ENCODE measurements around the gene SMARCAD1. TPM values are rescaled to one million over a fixed set of nuclear protein-coding genes. Genes with fewer than 3 reads are reported as not detected.
"Not testable (repeated sequence)": the region's sequence is repeated elsewhere in the genome, so short reads cannot be mapped to it uniquely, and the experiment has no call there.

Gene SMARCAD1
- total RNA-seq, 1 donor from 2014 or later: 57.7 TPM

GRCh38 chr4:94304365-94304971, 96.8 kb downstream of the SMARCAD1 start:
- peak; percentile 14 for DNase-seq (ENCODE audit: low read depth, low spot score)
- TF ChIP-seq CTCF (conservative IDR thresholded peaks at IDR 0.05): peak; percentile 77
- Mint-ChIP-seq H3K4me1 (peaks cover 11% of the 10 kb centered on the region), H3K4me3 (no peak overlapping the region), H3K9me3 (no peaks in the 10 kb centered on the region), H3K36me3 (ENCODE audit: low read depth) (no peaks in the 10 kb centered on the region), H3K27me3 (ENCODE audit: low read depth) (no peaks in the 10 kb centered on the region), H3K27ac (ENCODE audit: unreplicated experiment) (no peak overlapping the region)

GRCh38 chr4:94305466-94306225, 98.0 kb downstream of the SMARCAD1 start:
- TF ChIP-seq CTCF (conservative IDR thresholded peaks at IDR 0.05): no peak
- no peaks in the 10 kb centered on the region for H3K27me3 Mint-ChIP-seq (ENCODE audit: low read depth)
- no peak overlapping the region for H3K27ac Mint-ChIP-seq (ENCODE audit: unreplicated experiment)
- H3K4me3 Mint-ChIP-seq: no peak overlapping the region
- H3K9me3 Mint-ChIP-seq: no peaks in the 10 kb centered on the region
- no peaks in the 10 kb centered on the region for H3K36me3 Mint-ChIP-seq (ENCODE audit: low read depth)
- DNase-seq (ENCODE audit: low read depth, low spot score): no peak
- H3K4me1 Mint-ChIP-seq: peaks cover 11% of the 10 kb centered on the region

- H3K4me1 Mint-ChIP-seq: peaks cover 11% of the 10 kb centered on the region
- no peaks in the 10 kb centered on the region for H3K27me3 Mint-ChIP-seq (ENCODE audit: low read depth)
- no peak for TF ChIP-seq CTCF (conservative IDR thresholded peaks at IDR 0.05)
- no peak overlapping the region for H3K27ac Mint-ChIP-seq (ENCODE audit: unreplicated experiment)
- H3K4me3 Mint-ChIP-seq: no peak overlapping the region
- H3K9me3 Mint-ChIP-seq: no peaks in the 10 kb centered on the region
- DNase-seq (ENCODE audit: low read depth, low spot score): no peak
- no peaks in the 10 kb centered on the region for H3K36me3 Mint-ChIP-seq (ENCODE audit: low read depth)
Observed at GRCh38 chr4:94306713-94307112, 99.0 kb downstream of the SMARCAD1 start.

GRCh38 chr4:94307231-94307871, 99.7 kb downstream of the SMARCAD1 start:
- Mint-ChIP-seq H3K27me3 (ENCODE audit: low read depth) (no peaks in the 10 kb centered on the region), H3K27ac (ENCODE audit: unreplicated experiment) (no peak overlapping the region), H3K4me3 (no peak overlapping the region)

GRCh38 chr4:94319927-94320326, 112.3 kb downstream of the SMARCAD1 start:
- DNase-seq (ENCODE audit: low read depth, low spot score); H3K4me1 Mint-ChIP-seq; H3K4me3 Mint-ChIP-seq; H3K27me3 Mint-ChIP-seq (ENCODE audit: low read depth); H3K27ac Mint-ChIP-seq (ENCODE audit: unreplicated experiment): not testable (repeated sequence)
- Mint-ChIP-seq H3K9me3 (peaks cover 18% of the 10 kb centered on the region), H3K36me3 (ENCODE audit: low read depth) (peaks cover 18% of the 10 kb centered on the region)

More at GRCh38 chr4:94307231-94307871, 99.7 kb downstream of the SMARCAD1 start:
- DNase-seq (ENCODE audit: low read depth, low spot score): no peak
- no peak for TF ChIP-seq CTCF (conservative IDR thresholded peaks at IDR 0.05)
- Mint-ChIP-seq H3K9me3 (no peaks in the 10 kb centered on the region), H3K4me1 (peaks cover 11% of the 10 kb centered on the region), H3K36me3 (ENCODE audit: low read depth) (no peaks in the 10 kb centered on the region)

GRCh38 chr4:94325835-94326234, 118.2 kb downstream of the SMARCAD1 start:
- Mint-ChIP-seq H3K27ac (ENCODE audit: unreplicated experiment) (no peak overlapping the region), H3K4me1 (no peaks in the 10 kb centered on the region), H3K9me3 (peaks cover 19% of the 10 kb centered on the region), H3K27me3 (ENCODE audit: low read depth) (no peaks in the 10 kb centered on the region), H3K4me3 (no peak overlapping the region), H3K36me3 (ENCODE audit: low read depth) (peaks cover 22% of the 10 kb centered on the region)
- no peak for DNase-seq (ENCODE audit: low read depth, low spot score)
- TF ChIP-seq CTCF (conservative IDR thresholded peaks at IDR 0.05): no peak
